Natural killer cell (primary cell): ENCODE results near the gene FOXP1. TPM values are rescaled to one million over a fixed set of nuclear protein-coding genes. Genes with fewer than 3 reads are reported as not detected.

Experiments
- ATAC-seq, 3 donors: fragments of 150-1000 bp in 2 of 3; fragments of 200-7000 bp in 1 of 3; cut with Tn5 transposase; 1 replicate in 1 of 3; 2 replicates in 2 of 3; pipeline ENCODE4 v1.10.0; 2021; ENCODE audit warnings: mild to moderate bottlenecking in 2 of 3, moderate library complexity in 2 of 3
- DNase-seq, 2 donors: peaks; one replicate each; pipeline versions ENCODE4 v3.0.0 to v3.0.0-alpha.2; 2013 to 2021; ENCODE audit warnings: mixed read lengths in 1 of 2
- H3K27ac ChIP-seq: one replicate; pipeline ENCODE4 v1.5.1; 2013; ENCODE audit warnings: mild to moderate bottlenecking, low read length
- H3K27me3 ChIP-seq: one replicate; pipeline ENCODE4 v1.6.1; 2013; ENCODE audit warnings: low read length; ENCODE audit not compliant: control insufficient read depth, insufficient read depth
- H3K36me3 ChIP-seq: one replicate; pipeline ENCODE4 v1.6.1; 2013; ENCODE audit warnings: low read length; ENCODE audit not compliant: control insufficient read depth, insufficient read depth
- H3K4me1 ChIP-seq: one replicate; pipeline ENCODE4 v1.6.1; 2013; ENCODE audit warnings: low read length; ENCODE audit not compliant: control insufficient read depth, insufficient read depth
- H3K4me3 ChIP-seq: one replicate; pipeline ENCODE4 v1.5.1; 2013; ENCODE audit warnings: low read length
- H3K9me3 ChIP-seq: one replicate; pipeline ENCODE4 v1.6.1; 2013; ENCODE audit warnings: low read length; ENCODE audit not compliant: control insufficient read depth, insufficient read depth
- H3K27ac Mint-ChIP-seq, 2 donors: one replicate each; pipeline ENCODE4 v1.8.0; 2022; ENCODE audit warnings: mild to moderate bottlenecking in 2 of 2, mixed read lengths in 2 of 2, moderate library complexity in 1 of 2
- H3K27me3 Mint-ChIP-seq, 2 donors: one replicate each; pipeline ENCODE4 v1.8.0; 2022; ENCODE audit warnings: low read depth in 2 of 2, mixed read lengths in 2 of 2
- H3K36me3 Mint-ChIP-seq: one replicate; pipeline ENCODE4 v1.8.0; 2022; ENCODE audit warnings: mixed read lengths
- H3K4me1 Mint-ChIP-seq, 2 donors: one replicate each; pipeline ENCODE4 v1.8.0; 2022; ENCODE audit warnings: mixed read lengths in 2 of 2
- H3K4me3 Mint-ChIP-seq: one replicate; pipeline ENCODE4 v1.8.0; 2022; ENCODE audit warnings: mild to moderate bottlenecking, moderate library complexity, mixed read lengths
- H3K9me3 Mint-ChIP-seq, 2 donors: one replicate each; pipeline ENCODE4 v1.8.0; 2022; ENCODE audit warnings: mixed read lengths in 2 of 2
- CTCF ChIP-seq: fragments of 200-600 bp; IDR thresholded peaks from one replicate; pipeline ENCODE4 v1.8.0; 2022; ENCODE audit warnings: antibody characterized with exemption
- WGBS: methylation state at CpG from one replicate; pipeline ENCODE4 v1.1.7; 2013; ENCODE audit warnings: missing lambda C conversion rate; ENCODE audit not compliant: insufficient coverage; 5-methylcytosine and 5-hydroxymethylcytosine counted together
- intact Hi-C: fragments of 100-400 bp; cut with micrococcal nuclease; formaldehyde crosslinking; loops from one replicate; pipeline ENCODE4 v1.14.2; 2022
- total RNA-seq, 4 donors: library from RNA; stranded (reverse); fragments of 120-200 nt in 1 of 4; gene quantifications; one replicate each; pipeline versions ENCODE4 v1.2.3 to v1.2.4, GENCODE V29; 2013 to 2022

Gene FOXP1
- total RNA-seq, 3 donors from 2014 or later (not counting 1 experiment from before 2014, with no cell fraction given), result 166 to 185 (median 166) TPM

- no peak for TF ChIP-seq CTCF
- intact Hi-C loops, result no loop called here
- Mint-ChIP-seq H3K27me3 (no peaks in the 10 kb centered on the region), H3K9me3 (no peaks in the 10 kb centered on the region), H3K4me3 (no peak overlapping the region), H3K36me3 (no peaks in the 10 kb centered on the region), H3K4me1 (no peaks in the 10 kb centered on the region), H3K27ac (no peak overlapping the region)
- H3K27me3 ChIP-seq, result no peaks in the 10 kb centered on the region
- H3K9me3 ChIP-seq, result no peaks in the 10 kb centered on the region
- no peak overlapping the region for H3K4me3 ChIP-seq
- ATAC-seq, result no peak
- no peaks in the 10 kb centered on the region for H3K4me1 ChIP-seq
- DNase-seq, result no peak
- H3K36me3 ChIP-seq, result no peaks in the 10 kb centered on the region
- no peak overlapping the region for H3K27ac ChIP-seq
- WGBS, result 80% methylated on average over 6 of the region's 6 CpGs
Observed at GRCh38 chr3:71319771-71320170, 263.8 kb downstream of the FOXP1 start.

GRCh38 chr3:71318458-71318827 lies 265.1 kb downstream of the FOXP1 start:
- intact Hi-C loops, result no loop called here
- no peak overlapping the region for H3K27ac Mint-ChIP-seq
- H3K4me1 Mint-ChIP-seq, result no peaks in the 10 kb centered on the region
- Histone ChIP-seq H3K36me3 (no peaks in the 10 kb centered on the region), H3K9me3 (no peaks in the 10 kb centered on the region), H3K27me3 (no peaks in the 10 kb centered on the region), H3K4me3 (no peak overlapping the region), H3K27ac (no peak overlapping the region), H3K4me1 (no peaks in the 10 kb centered on the region)
- TF ChIP-seq CTCF, result no peak
- DNase-seq, result no peak
- H3K27me3 Mint-ChIP-seq, result no peaks in the 10 kb centered on the region
- no peaks in the 10 kb centered on the region for H3K36me3 Mint-ChIP-seq
- H3K9me3 Mint-ChIP-seq, result no peaks in the 10 kb centered on the region
- no peak for ATAC-seq
- no peak overlapping the region for H3K4me3 Mint-ChIP-seq
- 77% methylated on average over 2 of the region's 3 CpGs for WGBS

GRCh38 chr3:71317749-71318457 lies 265.6 kb downstream of the FOXP1 start:
- Mint-ChIP-seq H3K27me3 (no peaks in the 10 kb centered on the region), H3K36me3 (no peaks in the 10 kb centered on the region), H3K27ac (no peak overlapping the region), H3K4me3 (no peak overlapping the region), H3K9me3 (no peaks in the 10 kb centered on the region), H3K4me1 (no peaks in the 10 kb centered on the region)
- DNase-seq (no peak), ATAC-seq (no peak)
- no peaks in the 10 kb centered on the region for H3K9me3 ChIP-seq
- no peaks in the 10 kb centered on the region for H3K36me3 ChIP-seq
- no peak overlapping the region for H3K27ac ChIP-seq
- no peaks in the 10 kb centered on the region for H3K4me1 ChIP-seq
- no peak overlapping the region for H3K4me3 ChIP-seq
- no peaks in the 10 kb centered on the region for H3K27me3 ChIP-seq
- intact Hi-C loops, result no loop called here
- no peak for TF ChIP-seq CTCF
- 69% methylated on average over 1 of the region's 5 CpGs for WGBS

GRCh38 chr3:71317140-71317539 lies 266.4 kb downstream of the FOXP1 start:
- Histone ChIP-seq H3K9me3 (no peaks in the 10 kb centered on the region), H3K27me3 (no peaks in the 10 kb centered on the region), H3K36me3 (no peaks in the 10 kb centered on the region), H3K4me1 (no peaks in the 10 kb centered on the region), H3K4me3 (no peak overlapping the region), H3K27ac (no peak overlapping the region)
- no peak overlapping the region for H3K27ac Mint-ChIP-seq
- no peak overlapping the region for H3K4me3 Mint-ChIP-seq
- WGBS, result 85% methylated on average over 2 of the region's 6 CpGs
- H3K27me3 Mint-ChIP-seq, result no peaks in the 10 kb centered on the region
- intact Hi-C loops, result no loop called here
- no peaks in the 10 kb centered on the region for H3K9me3 Mint-ChIP-seq
- no peaks in the 10 kb centered on the region for H3K36me3 Mint-ChIP-seq
- no peaks in the 10 kb centered on the region for H3K4me1 Mint-ChIP-seq
- DNase-seq, result no peak
- ATAC-seq, result no peak
- no peak for TF ChIP-seq CTCF
